ENCODE data around the gene ACO2. TPM values are rescaled to one million over a fixed set of nuclear protein-coding genes. Genes with fewer than 3 reads are reported as not detected.

ACO2 gene
- total RNA-seq, 2 experiments from 2014 or later: 61.5 to 107 TPM

DNA sequence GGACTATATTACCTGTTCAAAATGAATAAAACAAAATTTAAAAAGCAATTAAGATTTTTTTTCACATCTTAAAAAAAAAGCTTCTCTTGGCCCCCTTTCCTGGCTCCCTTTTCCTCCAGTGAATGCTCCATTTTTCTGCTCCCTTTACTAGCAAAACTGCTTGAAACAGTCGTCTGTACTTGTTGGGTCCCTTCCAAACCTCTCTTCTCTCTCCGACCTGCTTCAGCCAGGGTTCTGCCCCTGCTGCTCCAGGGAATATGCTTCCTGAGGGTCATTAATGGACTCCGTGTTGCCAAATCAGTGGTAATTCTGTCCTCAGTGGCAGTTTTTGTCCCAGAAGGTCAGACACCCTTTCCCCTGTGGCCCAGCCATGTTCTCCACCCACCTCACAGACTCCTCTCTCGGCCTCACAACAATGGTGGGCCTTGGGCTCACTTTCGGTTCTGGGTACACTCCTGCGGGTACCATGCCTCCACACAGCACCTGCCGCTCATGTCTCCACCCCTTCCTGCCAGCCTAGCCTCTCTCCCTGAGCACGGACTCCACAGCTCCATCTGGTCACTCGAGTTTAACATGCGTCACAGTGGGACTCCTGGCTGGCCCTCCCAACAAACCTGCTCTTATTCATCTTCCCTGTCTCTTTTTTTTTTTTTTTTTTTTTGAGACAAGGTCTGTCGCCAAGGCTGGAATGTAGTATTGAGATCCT is 83.1 kb downstream of the ACO2 start:
- no peaks in the 10 kb centered on the region for H3K79me2 ChIP-seq (ENCODE audit: insufficient read depth, low read depth, low read length)
- no peak overlapping the region for H3K27ac ChIP-seq (ENCODE audit: low read depth, low read length, poor library complexity, severe bottlenecking)
- no peaks in the 10 kb centered on the region for H3K4me1 ChIP-seq (ENCODE audit: insufficient read depth, low read length, poor library complexity, severe bottlenecking)
- H2AFZ ChIP-seq (ENCODE audit: low read length): no peak overlapping the region
- intact Hi-C loops (cut with micrococcal nuclease; ENCODE audit: unreplicated experiment): no loop called here
- H3K4me3 ChIP-seq (ENCODE audit: low read depth, low read length, poor library complexity, severe bottlenecking): no peak overlapping the region
- H3K9me3 ChIP-seq (ENCODE audit: low read length): no peaks in the 10 kb centered on the region
- no peaks in the 10 kb centered on the region for H4K20me1 ChIP-seq (ENCODE audit: insufficient read depth, low read length)
- no peaks in the 10 kb centered on the region for H3K9me2 ChIP-seq (ENCODE audit: insufficient read depth, low read length)
- H3K4me2 ChIP-seq (ENCODE audit: low read length): no peak overlapping the region
- no peak for TF ChIP-seq EZH2phosphoT487 (IDR thresholded peaks at IDR 0.05; ENCODE audit: borderline replicate concordance, low read depth, low read length)
- TF ChIP-seq, protein P1, sequence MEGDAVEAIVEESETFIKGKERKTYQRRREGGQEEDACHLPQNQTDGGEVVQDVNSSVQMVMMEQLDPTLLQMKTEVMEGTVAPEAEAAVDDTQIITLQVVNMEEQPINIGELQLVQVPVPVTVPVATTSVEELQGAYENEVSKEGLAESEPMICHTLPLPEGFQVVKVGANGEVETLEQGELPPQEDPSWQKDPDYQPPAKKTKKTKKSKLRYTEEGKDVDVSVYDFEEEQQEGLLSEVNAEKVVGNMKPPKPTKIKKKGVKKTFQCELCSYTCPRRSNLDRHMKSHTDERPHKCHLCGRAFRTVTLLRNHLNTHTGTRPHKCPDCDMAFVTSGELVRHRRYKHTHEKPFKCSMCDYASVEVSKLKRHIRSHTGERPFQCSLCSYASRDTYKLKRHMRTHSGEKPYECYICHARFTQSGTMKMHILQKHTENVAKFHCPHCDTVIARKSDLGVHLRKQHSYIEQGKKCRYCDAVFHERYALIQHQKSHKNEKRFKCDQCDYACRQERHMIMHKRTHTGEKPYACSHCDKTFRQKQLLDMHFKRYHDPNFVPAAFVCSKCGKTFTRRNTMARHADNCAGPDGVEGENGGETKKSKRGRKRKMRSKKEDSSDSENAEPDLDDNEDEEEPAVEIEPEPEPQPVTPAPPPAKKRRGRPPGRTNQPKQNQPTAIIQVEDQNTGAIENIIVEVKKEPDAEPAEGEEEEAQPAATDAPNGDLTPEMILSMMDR (conservative IDR thresholded peaks at IDR 0.05; ENCODE audit: low read length): no peak
- ChIA-PET POLR2A (interaction anchor here (0.6 to 0.7 kb wide), 3 partner anchors 28 to 1306 kb away, joined by 3 to 4 read pairs (median 3); no protein-coding TSS in a partner anchor), CTCF (ENCODE audit: unreplicated experiment) (interaction anchor here (0.6 kb wide), 1 partner anchor 171 kb away, joined by 3 read pairs; the partner anchor contains the start of gene TEF)
- no peaks in the 10 kb centered on the region for H3K36me3 ChIP-seq (ENCODE audit: insufficient read depth, low read length)
- no peak for DNase-seq (ENCODE audit: low spot score)
- no TSS peak for BruUV-seq (replicated peaks)

DNA sequence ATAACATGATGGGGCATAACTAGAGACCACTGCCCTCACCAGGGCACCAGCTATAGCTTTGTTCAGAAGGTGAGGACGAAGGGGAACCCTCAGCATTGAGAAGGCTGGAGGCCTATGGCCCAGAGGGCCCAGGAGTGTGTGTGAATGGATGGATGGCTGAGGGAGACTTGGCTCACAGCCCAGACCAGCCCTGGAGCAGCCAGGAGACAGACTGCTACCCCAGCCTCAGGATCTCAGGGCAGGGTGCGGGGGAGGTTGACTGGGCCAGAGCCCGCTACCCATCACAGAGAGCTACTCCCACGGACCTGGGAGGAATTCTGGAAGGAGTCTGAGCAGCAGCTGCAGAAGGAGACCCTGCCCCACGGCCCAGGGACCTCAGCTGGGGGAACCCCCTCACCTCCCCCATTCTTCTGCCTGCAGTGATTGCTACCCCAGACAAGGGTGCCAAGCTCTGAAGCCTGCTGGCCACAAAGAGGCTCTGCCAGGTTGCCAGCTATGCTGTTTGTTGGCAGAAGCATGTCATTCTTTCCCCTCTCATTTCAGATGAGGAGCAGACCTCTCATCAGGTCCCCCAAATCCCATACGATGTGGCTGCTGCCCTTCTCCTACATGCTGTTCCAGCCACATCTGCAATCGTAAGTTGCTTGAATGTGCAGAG is 86.5 kb downstream of the ACO2 start:
- H4K20me1 ChIP-seq (ENCODE audit: insufficient read depth, low read length): no peaks in the 10 kb centered on the region
- H3K9me2 ChIP-seq (ENCODE audit: insufficient read depth, low read length): no peaks in the 10 kb centered on the region
- no TSS peak for BruUV-seq (replicated peaks)
- TF ChIP-seq, protein P1 (conservative IDR thresholded peaks at IDR 0.05; ENCODE audit: low read length): no peak
- TF ChIP-seq EZH2phosphoT487 (IDR thresholded peaks at IDR 0.05; ENCODE audit: borderline replicate concordance, low read depth, low read length): no peak
- no peak overlapping the region for H3K4me3 ChIP-seq (ENCODE audit: low read depth, low read length, poor library complexity, severe bottlenecking)
- ChIA-PET POLR2A (no interaction called here), CTCF (ENCODE audit: unreplicated experiment) (no interaction called here)
- no peaks in the 10 kb centered on the region for H3K4me1 ChIP-seq (ENCODE audit: insufficient read depth, low read length, poor library complexity, severe bottlenecking)
- H3K4me2 ChIP-seq (ENCODE audit: low read length): no peak overlapping the region
- DNase-seq (ENCODE audit: low spot score): no peak
- H3K27ac ChIP-seq (ENCODE audit: low read depth, low read length, poor library complexity, severe bottlenecking): no peak overlapping the region
- no peaks in the 10 kb centered on the region for H3K79me2 ChIP-seq (ENCODE audit: insufficient read depth, low read depth, low read length)
- H2AFZ ChIP-seq (ENCODE audit: low read length): no peak overlapping the region
- intact Hi-C loops (cut with micrococcal nuclease; ENCODE audit: unreplicated experiment): no loop called here
- no peaks in the 10 kb centered on the region for H3K9me3 ChIP-seq (ENCODE audit: low read length)
- no peaks in the 10 kb centered on the region for H3K36me3 ChIP-seq (ENCODE audit: insufficient read depth, low read length)

DNA sequence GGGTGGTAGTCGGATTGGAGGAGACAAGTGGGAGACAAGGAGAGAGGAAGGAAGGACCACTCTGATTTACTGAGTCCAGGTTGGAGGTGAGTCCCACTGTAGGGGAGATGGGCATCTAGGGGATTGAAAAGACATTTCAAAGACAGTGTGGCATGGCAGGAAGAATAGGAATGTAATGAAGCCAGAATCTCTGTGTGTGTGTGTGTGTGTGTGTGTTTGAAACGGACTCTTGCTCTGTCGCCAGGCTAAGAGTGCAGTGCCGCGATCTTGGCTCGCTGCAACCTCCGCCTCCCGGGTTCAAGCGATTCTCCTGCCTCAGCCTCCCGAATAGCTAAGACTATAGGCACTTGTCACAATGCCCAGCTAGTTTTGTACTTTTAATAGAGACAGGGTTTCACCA is 87.6 kb downstream of the ACO2 start:
- Histone ChIP-seq H3K27ac (ENCODE audit: low read depth, low read length, poor library complexity, severe bottlenecking) (no peak overlapping the region), H3K36me3 (ENCODE audit: insufficient read depth, low read length) (no peaks in the 10 kb centered on the region), H3K79me2 (ENCODE audit: insufficient read depth, low read depth, low read length) (no peaks in the 10 kb centered on the region), H3K4me1 (ENCODE audit: insufficient read depth, low read length, poor library complexity, severe bottlenecking) (no peaks in the 10 kb centered on the region), H3K4me3 (ENCODE audit: low read depth, low read length, poor library complexity, severe bottlenecking) (no peak overlapping the region), H3K9me2 (ENCODE audit: insufficient read depth, low read length) (no peaks in the 10 kb centered on the region), H3K4me2 (ENCODE audit: low read length) (no peak overlapping the region), H3K9me3 (ENCODE audit: low read length) (no peaks in the 10 kb centered on the region), H2AFZ (ENCODE audit: low read length) (no peak overlapping the region), H4K20me1 (ENCODE audit: insufficient read depth, low read length) (no peaks in the 10 kb centered on the region)
- TF ChIP-seq, protein P1 (conservative IDR thresholded peaks at IDR 0.05; ENCODE audit: low read length): no peak
- POLR2A ChIA-PET: no interaction called here
- BruUV-seq (replicated peaks): no TSS peak
- intact Hi-C loops (cut with micrococcal nuclease; ENCODE audit: unreplicated experiment): no loop called here
- no peak for DNase-seq (ENCODE audit: low spot score)
- CTCF ChIA-PET (ENCODE audit: unreplicated experiment): no interaction called here

All from OCI-LY7 (cell line).